GM12878 (cell line): ENCODE measurements around the gene CCSER1. TPM values are rescaled to one million over a fixed set of nuclear protein-coding genes. Genes with fewer than 3 reads are reported as not detected.

Experiments
- ATAC-seq: fragments of 200-7000 bp; cut with Tn5 transposase; 3 replicates; pipeline ENCODE4 v1.9.1; 2020; ENCODE audit warnings: mild to moderate bottlenecking, moderate library complexity
- BruUV-seq: library from RNA; stranded (reverse); fragments of 400-500 nt; replicated peaks from 2 replicates; lab custom pipeline; 2021; lab: Mats Ljungman, UMichigan
- CTCF ChIA-PET: fragments of 300-600 bp; sonication (Branson Sonifier 250); formaldehyde crosslinking; extraction: SDS; loops from one replicate; lab custom pipeline; 2021; ENCODE audit warnings: inconsistent platforms; lab: Yijun Ruan, JAX
- POLR2A ChIA-PET: fragments of 350-600 bp; formaldehyde crosslinking; extraction: SDS; loops from one replicate; lab custom pipeline; 2021; ENCODE audit warnings: inconsistent platforms; lab: Charles Lee
- RAD21 ChIA-PET: fragments of 300-600 bp; sonication (Branson Sonifier 250); formaldehyde crosslinking; loops from one replicate; lab custom pipeline; 2023; ENCODE audit warnings: antibody characterized with exemption; ENCODE audit not compliant: unreplicated experiment; lab: Charles Lee
- SMC1A ChIA-PET: fragments of 300-600 bp; sonication (Branson Sonifier 250); formaldehyde crosslinking; loops from one replicate; lab custom pipeline; 2023; ENCODE audit not compliant: unreplicated experiment, uncharacterized antibody; lab: Charles Lee
- DNase-seq: peaks from one replicate; pipeline ENCODE4 v3.0.0-alpha.2; 2011; ENCODE audit warnings: low read depth, low spot score
- FAIRE-seq: peaks from 3 replicates; lab custom pipeline; 2011; peaks lifted over from hg19 to GRCh38; lab: Jason Lieb, UNC
- H2AFZ ChIP-seq: 2 replicates; pipeline ENCODE4 v1.6.0; 2011; ENCODE audit warnings: low read depth, low read length, control low read depth; ENCODE audit not compliant: control insufficient read depth
- H3K27ac ChIP-seq: 2 replicates; pipeline ENCODE4 v1.5.1; 2011; ENCODE audit warnings: control low read depth; ENCODE audit not compliant: control insufficient read depth, insufficient read depth
- H3K27me3 ChIP-seq, 2 experiments: replicated peaks in 1 of 2; 2 replicates each; pipeline versions ENCODE4 v1.6.0 to v1.6.1; 2011; ENCODE audit warnings: low read length in 1 of 2; ENCODE audit not compliant: control insufficient read depth in 2 of 2, insufficient read depth in 2 of 2
- H3K36me3 ChIP-seq, 2 experiments: 2 replicates each; pipeline ENCODE4 v1.5.1; 2011; ENCODE audit warnings: low read length in 1 of 2; ENCODE audit not compliant: control insufficient read depth in 2 of 2, insufficient read depth in 2 of 2
- H3K4me1 ChIP-seq: 2 replicates; pipeline ENCODE4 v1.6.1; 2011; ENCODE audit warnings: mild to moderate bottlenecking, low read length, moderate library complexity, mixed read lengths; ENCODE audit not compliant: control insufficient read depth, insufficient read depth
- H3K4me2 ChIP-seq: 2 replicates; pipeline ENCODE4 v1.6.0; 2011; ENCODE audit warnings: control low read depth; ENCODE audit not compliant: control insufficient read depth, insufficient read depth
- H3K4me3 ChIP-seq: fragments of 200-600 bp; sonication (generic); 2 replicates; pipeline ENCODE4 v1.5.1; 2016
- H3K79me2 ChIP-seq: 2 replicates; pipeline ENCODE4 v1.6.0; 2011; ENCODE audit warnings: low read length; ENCODE audit not compliant: control insufficient read depth, insufficient read depth
- H3K9ac ChIP-seq: 2 replicates; pipeline ENCODE4 v1.8.0; 2011; ENCODE audit warnings: low read length, control low read depth, mixed read lengths; ENCODE audit not compliant: control insufficient read depth, insufficient read depth
- H3K9me3 ChIP-seq: replicated peaks from 3 replicates; pipeline ENCODE4 v1.5.1; 2011; ENCODE audit warnings: mild to moderate bottlenecking, low read length; ENCODE audit not compliant: control insufficient read depth, insufficient read depth
- H4K20me1 ChIP-seq: 2 replicates; pipeline ENCODE4 v1.6.0; 2011; ENCODE audit not compliant: control insufficient read depth, insufficient read depth
- CHD1 ChIP-seq: IDR thresholded peaks from 2 replicates; pipeline ENCODE4 v1.6.1; 2012; ENCODE audit warnings: low read depth, low read length, improper control_type of control experiment
- EZH2 ChIP-seq: IDR thresholded peaks from 2 replicates; pipeline ENCODE4 v1.6.1; 2012; ENCODE audit warnings: low read depth, mild to moderate bottlenecking, control low read depth, inconsistent platforms, low read length, borderline replicate concordance; ENCODE audit not compliant: control insufficient read depth
- GABPA ChIP-seq: IDR thresholded peaks from 2 replicates; pipeline ENCODE4 v1.6.1; 2014; ENCODE audit warnings: antibody characterized with exemption, low read depth, mild to moderate bottlenecking, inconsistent platforms
- LARP7 ChIP-seq: fragments of 450-650 bp; IDR thresholded peaks from 2 replicates; pipeline ENCODE4 v1.6.1; 2017; ENCODE audit warnings: mild to moderate bottlenecking
- NBN ChIP-seq: fragments of 450-650 bp; IDR thresholded peaks from 2 replicates; pipeline ENCODE4 v1.6.1; 2016
- NFXL1 ChIP-seq: fragments of 450-650 bp; IDR thresholded peaks from 2 replicates; pipeline ENCODE4 v1.6.1; 2017; ENCODE audit warnings: antibody characterized with exemption, mild to moderate bottlenecking, borderline replicate concordance
- PAX8 ChIP-seq: fragments of 450-650 bp; IDR thresholded peaks from 2 replicates; pipeline ENCODE4 v1.6.1; 2017; ENCODE audit warnings: mild to moderate bottlenecking, moderate library complexity
- TARDBP ChIP-seq: IDR thresholded peaks from 2 replicates; pipeline ENCODE4 v1.6.1; 2016; ENCODE audit warnings: borderline replicate concordance
- ZBTB4 ChIP-seq: fragments of 450-650 bp; formaldehyde crosslinking; IDR thresholded peaks from 2 replicates; pipeline ENCODE4 v1.4.0; 2022; ENCODE audit warnings: mild to moderate bottlenecking, moderate library complexity
- WGBS: methylation state at CpG from one replicate; pipeline ENCODE4 v1.1.6; 2016; ENCODE audit warnings: low lambda C conversion rate; ENCODE audit not compliant: insufficient replicate concordance, insufficient coverage; ENCODE audit errors: missing lambda C conversion rate; 5-methylcytosine and 5-hydroxymethylcytosine counted together
- in situ Hi-C: fragments of 300-500 bp; cut with MboI; formaldehyde crosslinking; loops from 9 replicates; pipeline ENCODE4 v1.14.3; 2018; ENCODE audit warnings: mixed read lengths
- intact Hi-C: fragments of 100-400 bp; cut with micrococcal nuclease; formaldehyde crosslinking; loops from one replicate; pipeline ENCODE4 v1.14.2; 2022; ENCODE audit not compliant: unreplicated experiment
- polyA plus RNA-seq, 11 experiments: library from polyadenylated mRNA; depleted of rRNA in 4 of 11; unstranded in 6 of 11; stranded (reverse) in 5 of 11; fragments of >200 nt; fragmentation: Nextera tagmentation in 4 of 11; fragmentation: Illumina TruSeq in 1 of 11; extraction: Ambion mirVana in 4 of 11; extraction: Trizol in 1 of 11; gene quantifications; 1 replicate in 1 of 11; 2 replicates in 10 of 11; pipeline versions ENCODE4 v1.2.1 to v1.2.3, GENCODE V29; 2011 to 2016; ENCODE audit warnings: inconsistent platforms in 2 of 11, missing spikeins in 2 of 11, low read depth in 1 of 11
- total RNA-seq, 4 experiments: library from RNA; depleted of rRNA in 3 of 4; stranded (reverse); fragments of >200 nt in 3 of 4; fragmentation: Illumina TruSeq in 1 of 4; extraction: Trizol in 1 of 4; gene quantifications; 2 replicates each; pipeline versions ENCODE4 v1.2.1 to v1.2.3, GENCODE V29; 2013 to 2021

CCSER1 gene
- total and polyA plus RNA-seq, 10 of the 15 experiments (the other 5 are each of a cell fraction or from before 2014, with no cell fraction given): 0.22 to 2.7 (median 1.0) TPM

GRCh38 chr4:90189946-90190345, 62.8 kb downstream of the CCSER1 start:
- CTCF ChIA-PET: no interaction called here
- no peaks in the 10 kb centered on the region for H3K36me3 ChIP-seq
- no peaks in the 10 kb centered on the region for H3K79me2 ChIP-seq
- H3K4me2 ChIP-seq: no peak overlapping the region
- H3K9ac ChIP-seq: no peak overlapping the region
- RAD21 ChIA-PET: no interaction called here
- no peak for DNase-seq
- H3K4me3 ChIP-seq: no peak overlapping the region
- WGBS: 15% methylated on average over 4 of the region's 4 CpGs
- no peak overlapping the region for H2AFZ ChIP-seq
- SMC1A ChIA-PET: interaction anchor here (0.7 to 1.3 kb wide), 4 partner anchors 9 to 239 kb away, joined by 3 to 6 read pairs (median 3); no protein-coding TSS in a partner anchor
- intact Hi-C loops: no loop called here
- POLR2A ChIA-PET: no interaction called here
- H3K4me1 ChIP-seq: no peaks in the 10 kb centered on the region
- TF ChIP-seq NBN (no peak), EZH2 (no peak), TARDBP (no peak)
- no peak for FAIRE-seq
- H4K20me1 ChIP-seq: no peaks in the 10 kb centered on the region
- no peak overlapping the region for H3K27ac ChIP-seq
- ATAC-seq: no peak
- H3K9me3 ChIP-seq: no peaks in the 10 kb centered on the region
- H3K27me3 ChIP-seq: no peaks in the 10 kb centered on the region
- in situ Hi-C loops: no loop called here
- BruUV-seq: no TSS peak

GRCh38 chr4:90190525-90190924, 63.3 kb downstream of the CCSER1 start:
- intact Hi-C loops: no loop called here
- no peak overlapping the region for H3K27ac ChIP-seq
- no peak overlapping the region for H3K9ac ChIP-seq
- DNase-seq (no peak), FAIRE-seq (no peak), ATAC-seq (no peak)
- no peak overlapping the region for H2AFZ ChIP-seq
- H3K79me2 ChIP-seq: no peaks in the 10 kb centered on the region
- H3K9me3 ChIP-seq: no peaks in the 10 kb centered on the region
- H4K20me1 ChIP-seq: no peaks in the 10 kb centered on the region
- no peaks in the 10 kb centered on the region for H3K27me3 ChIP-seq
- H3K4me2 ChIP-seq: no peak overlapping the region
- ChIA-PET RAD21 (no interaction called here), POLR2A (no interaction called here), CTCF (no interaction called here), SMC1A (interaction anchor here (0.7 to 1.3 kb wide), 3 partner anchors 8 to 240 kb away, joined by 3 to 6 read pairs (median 3); no protein-coding TSS in a partner anchor)
- BruUV-seq: no TSS peak
- 4% methylated on average over 1 of the region's 1 CpG for WGBS
- no peaks in the 10 kb centered on the region for H3K4me1 ChIP-seq
- no peaks in the 10 kb centered on the region for H3K36me3 ChIP-seq
- H3K4me3 ChIP-seq: no peak overlapping the region
- TF ChIP-seq GABPA: no peak
- no peak for TF ChIP-seq LARP7
- TF ChIP-seq CHD1: no peak
- TF ChIP-seq PAX8: no peak
- TF ChIP-seq NFXL1: no peak
- no peak for TF ChIP-seq ZBTB4 (CRISPR knock-in tag)
- in situ Hi-C loops: no loop called here
